ENCODE results near the gene MGAT5.

The MGAT5 gene

DNA sequence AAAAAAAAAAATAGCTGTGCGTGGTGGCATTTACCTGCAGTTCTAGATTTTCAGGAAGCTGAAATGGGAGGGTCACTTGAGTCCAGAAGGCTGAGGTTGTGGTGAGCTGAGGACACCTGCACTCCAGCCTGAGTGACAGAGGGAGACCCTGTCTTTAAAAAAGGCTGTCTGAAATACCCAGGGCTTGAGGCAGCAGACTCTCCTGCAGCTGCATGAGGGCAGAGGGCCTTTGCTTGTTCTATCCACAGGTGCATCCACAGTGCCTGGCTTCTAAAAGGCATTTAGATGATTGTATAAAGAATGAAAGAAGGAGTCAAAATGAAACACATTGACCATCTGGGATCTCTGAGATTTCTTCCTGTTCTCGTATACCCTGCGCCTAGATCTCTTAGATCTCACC is 152.9 kb downstream of the MGAT5 start:
- DNase-seq: no peak

DNA sequence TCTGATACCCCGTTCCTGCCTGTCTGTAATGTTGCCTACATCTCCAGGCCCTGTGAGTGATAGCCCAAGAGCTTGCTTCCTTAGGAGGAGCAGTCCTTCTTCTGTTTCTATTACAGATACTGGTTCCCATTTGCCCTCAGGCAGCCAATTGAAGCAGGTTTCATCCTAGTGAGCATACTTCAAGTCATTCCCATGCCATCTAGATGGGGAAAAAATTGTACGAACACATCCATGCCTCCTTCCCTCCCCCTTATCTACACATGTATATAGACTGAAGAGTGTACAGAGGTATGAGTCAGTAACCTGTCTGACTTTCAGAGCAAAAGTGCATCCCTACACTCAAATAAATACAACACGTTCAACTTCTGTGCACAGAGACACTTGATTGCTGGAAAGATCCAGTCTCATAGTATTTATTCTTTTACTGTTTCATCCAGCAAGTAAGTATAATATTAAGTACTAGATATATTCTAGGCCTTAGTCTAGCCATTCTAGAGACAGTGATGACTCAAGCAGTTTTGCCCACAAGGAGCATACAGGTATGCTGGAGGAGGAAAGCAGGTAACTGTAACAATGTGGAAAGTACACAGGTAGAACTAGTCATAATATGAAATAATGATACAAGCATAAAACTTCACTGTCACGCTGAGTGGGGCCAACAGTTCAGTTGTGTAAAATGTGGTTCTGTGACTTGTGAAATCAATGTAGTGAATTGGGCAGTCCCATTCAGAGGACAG is 153.4 kb downstream of the MGAT5 start:
- DNase-seq: no peak

DNA sequence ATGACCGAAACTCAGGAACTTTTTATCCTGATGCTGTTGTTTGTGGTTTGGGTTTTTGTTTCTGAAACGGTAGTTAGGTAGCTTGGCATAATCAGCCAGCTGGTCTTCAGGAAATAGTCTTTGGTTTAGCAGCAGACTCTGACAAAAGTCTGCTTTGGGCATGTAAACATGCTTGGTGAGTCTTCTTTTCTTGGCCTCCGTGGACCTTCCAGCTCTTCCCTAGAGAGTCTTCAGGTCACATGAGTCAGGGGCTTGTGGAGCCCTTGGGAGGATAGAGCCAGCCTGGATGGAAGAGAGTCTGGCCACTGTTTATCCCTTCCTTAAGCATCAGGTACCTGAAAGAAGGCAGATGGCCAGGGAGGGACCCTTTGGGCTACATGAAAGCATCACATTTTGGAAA is 154.5 kb downstream of the MGAT5 start:
- no peak for DNase-seq

DNA sequence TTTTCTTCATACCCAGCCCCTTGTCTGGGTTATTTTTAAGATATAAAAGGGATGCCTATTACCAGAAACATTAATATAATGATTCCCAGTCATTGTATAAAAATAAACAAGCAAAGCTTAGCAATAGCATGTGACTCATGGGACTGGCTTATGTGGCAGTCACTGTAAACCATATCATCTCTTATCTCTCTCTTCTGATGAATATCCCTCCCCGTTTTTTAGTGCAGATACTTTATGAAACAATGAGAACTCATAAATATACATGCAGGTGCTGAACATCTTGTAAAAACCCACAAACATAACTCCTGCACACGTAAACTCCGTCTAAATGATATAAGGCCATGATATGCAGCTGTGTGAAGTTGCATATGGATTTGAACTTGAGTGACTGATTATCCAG is 154.9 kb downstream of the MGAT5 start:
- DNase-seq: no peak

DNA sequence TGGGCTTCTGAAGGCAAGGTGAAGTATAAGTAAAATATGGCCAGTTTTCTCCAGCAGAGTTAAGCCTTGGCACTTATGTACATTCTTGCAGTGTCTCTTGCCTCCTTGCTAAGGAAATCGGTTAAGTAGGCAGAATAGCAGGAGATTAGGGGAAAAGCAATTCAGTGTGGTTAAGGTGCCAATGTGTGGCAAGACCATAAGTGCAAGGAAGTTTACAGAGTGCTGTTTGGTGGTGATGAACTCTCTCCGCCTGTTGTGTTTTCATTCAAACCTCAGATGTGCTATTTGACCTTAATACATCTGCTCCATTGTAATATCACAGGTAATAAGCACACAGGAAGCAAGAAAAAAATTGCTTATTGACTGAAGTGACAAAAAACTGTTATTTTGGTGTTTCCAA is 156.1 kb downstream of the MGAT5 start:
- no peak for DNase-seq

DNA sequence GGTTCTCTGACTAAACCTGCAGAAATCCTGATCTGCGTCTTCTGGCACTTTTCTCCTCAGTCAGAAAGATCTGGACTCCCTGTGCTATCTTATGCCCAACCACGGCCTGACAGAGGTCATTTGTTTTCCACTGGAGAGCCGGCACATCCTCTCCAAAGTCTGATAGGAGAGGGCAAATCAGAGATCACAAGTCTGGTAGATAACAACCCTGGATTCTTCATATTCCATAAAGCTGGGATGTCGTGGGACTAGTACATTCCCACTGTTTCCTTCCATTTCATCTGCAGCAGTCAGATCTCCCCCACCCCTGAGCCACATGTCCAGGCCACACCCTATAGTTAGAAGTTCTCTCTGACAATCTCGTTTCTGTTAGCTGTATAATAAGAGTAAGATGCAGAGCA is 157.0 kb downstream of the MGAT5 start:
- no peak for DNase-seq

DNA sequence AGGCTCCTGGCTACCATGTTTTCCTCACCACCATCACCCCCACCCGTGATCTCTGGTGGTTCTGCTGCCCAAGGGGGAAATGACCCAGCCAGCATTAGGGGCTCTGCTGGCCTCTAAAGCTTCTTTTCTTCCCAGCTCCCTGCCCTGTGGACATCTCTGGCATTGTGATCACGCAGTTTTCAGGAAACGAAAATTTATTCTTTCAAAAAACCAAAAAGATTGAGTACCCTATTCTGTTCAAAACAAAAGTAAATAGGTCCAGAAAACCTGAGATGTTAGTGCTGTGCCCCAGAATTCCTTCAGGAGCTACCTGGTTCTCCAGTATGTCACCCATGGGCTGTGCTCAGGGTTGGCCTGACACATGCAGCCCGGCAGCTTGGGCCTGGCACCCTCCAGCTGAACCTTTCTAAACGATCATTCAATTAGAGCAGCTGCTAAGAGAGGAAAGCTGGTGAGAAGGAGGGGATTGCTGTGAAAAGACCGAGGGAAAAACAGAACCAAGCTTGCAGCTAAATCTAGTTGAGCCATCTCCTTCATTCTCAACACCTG is 157.5 kb downstream of the MGAT5 start:
- no peak for DNase-seq

DNA sequence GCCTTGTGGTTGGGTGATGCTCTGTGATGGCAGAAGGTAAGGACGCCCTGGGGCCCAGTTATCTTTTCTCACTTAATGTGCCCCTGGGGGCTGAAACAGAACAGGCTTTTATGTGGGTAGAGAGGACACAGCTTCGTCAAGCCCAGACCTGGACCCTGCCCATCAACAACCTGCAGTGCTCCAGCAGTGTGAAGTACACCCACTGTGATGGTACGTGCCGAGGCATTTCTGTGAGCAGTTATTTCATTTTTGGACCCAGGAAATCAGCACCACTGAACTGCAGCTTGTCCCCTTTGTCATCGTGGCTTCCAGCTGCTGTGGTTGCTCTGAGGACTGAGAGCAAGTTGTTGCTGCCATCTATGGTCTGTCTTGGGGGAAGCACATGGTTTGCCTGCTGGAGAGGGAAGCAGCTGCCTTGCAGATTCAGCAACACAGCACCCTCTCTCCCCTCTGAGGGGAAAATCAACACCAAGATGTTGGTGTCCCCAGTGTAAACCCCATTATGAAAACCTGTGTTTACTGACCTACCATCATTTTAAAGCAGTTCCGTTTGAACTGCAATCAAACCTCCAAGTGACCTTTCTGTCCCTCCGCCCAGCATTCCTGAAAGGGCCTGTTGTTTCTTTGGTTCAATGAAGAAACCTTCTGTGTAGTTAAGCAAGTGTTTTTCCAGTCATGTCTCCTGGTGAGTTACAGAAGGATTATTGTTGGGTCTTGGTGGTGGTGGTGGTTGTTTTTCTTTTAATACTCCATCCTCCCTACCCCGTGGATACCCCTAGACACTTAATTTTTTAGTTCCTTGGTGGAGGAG is 158.2 kb downstream of the MGAT5 start:
- DNase-seq: peak; percentile 51

DNA sequence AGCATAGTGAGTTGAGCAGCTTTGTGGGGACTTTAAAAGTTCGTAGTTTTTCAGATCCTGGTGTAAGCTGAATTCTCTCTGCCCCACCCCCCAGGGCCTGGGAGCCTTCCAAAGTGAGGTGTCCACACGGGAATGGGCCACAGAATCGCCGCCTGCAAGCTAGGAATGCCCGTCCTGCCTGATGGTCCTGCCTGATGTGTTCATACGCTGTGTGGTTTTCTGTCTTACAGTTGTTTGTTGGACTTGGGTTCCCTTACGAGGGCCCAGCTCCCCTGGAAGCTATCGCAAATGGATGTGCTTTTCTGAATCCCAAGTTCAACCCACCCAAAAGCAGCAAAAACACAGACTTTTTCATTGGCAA is 158.7 kb downstream of the MGAT5 start:
- no peak for DNase-seq

DNA sequence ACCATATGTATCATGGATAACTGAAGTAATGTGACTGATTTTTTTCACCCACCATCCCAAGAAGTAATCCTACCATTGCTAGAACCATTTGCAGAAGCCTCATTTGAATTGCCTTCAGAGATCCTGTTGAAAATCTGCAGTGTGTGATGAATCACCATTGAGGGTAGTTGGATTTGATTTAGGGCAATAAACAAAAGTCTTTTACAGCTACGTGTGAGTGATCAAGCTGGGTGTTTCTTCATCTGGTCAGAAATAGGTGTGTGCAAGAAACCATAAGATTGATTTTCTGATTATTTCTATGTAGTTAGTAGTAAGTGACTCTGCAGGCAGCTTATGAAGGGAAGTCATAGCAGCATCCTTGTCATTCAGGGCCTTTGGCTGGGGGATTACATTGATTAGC is 159.6 kb downstream of the MGAT5 start:
- no peak for DNase-seq

DNA sequence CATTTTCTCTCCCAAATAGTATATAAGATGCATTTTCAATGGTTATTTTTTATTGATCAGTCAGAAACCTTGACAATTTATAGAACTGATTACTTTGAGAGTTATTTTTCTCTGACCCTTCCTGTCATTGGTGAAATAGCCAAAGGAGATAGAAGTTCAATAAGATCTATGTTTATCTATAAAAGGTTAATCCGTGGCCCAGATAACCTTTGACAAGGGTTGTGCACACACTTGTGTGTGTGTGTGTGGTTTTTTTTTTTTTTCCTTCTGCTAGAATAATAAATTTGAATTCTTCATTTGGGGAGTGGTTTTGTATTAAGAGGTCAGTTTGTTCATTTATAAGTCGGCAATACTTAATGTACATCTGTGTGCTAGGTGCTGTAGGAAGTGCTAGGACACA is 160.0 kb downstream of the MGAT5 start:
- no peak for DNase-seq

DNA sequence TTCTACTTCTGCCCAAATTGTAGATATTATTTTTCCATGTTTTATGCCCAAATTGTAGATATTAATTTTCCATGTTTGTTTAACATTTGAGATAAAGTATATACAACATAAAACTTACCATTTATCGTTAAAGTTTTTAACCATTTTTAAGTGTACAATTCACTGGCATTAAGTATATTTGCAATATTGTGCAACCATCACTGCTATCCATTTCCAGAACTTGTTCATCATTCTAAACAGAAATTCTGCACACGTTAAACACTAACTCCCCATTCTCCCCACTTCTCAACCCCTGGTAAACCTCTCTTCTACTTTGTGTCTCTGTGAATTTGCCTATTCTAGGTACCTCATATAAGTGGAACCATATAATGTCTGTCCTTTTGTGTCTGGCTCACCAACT is 162.1 kb downstream of the MGAT5 start:
- DNase-seq: no peak

DNA sequence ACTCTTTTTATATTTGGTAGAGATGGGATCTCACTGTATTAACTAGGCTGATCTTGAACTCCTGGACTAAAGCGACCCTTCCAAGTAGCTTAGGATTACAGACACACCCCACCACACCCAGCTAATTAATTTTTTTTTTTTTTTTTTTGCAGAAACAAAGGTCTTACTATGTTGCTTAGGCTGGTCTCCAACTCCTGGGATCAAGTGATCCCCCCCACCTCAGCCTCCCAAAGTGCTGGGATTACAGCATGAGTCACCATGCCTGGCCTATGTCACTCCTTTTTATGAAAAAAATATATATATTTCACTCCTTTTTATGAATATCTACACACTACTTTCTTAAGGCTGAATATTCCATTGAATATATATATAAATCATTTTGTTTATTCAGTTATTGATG is 162.8 kb downstream of the MGAT5 start:
- no peak for DNase-seq

DNA sequence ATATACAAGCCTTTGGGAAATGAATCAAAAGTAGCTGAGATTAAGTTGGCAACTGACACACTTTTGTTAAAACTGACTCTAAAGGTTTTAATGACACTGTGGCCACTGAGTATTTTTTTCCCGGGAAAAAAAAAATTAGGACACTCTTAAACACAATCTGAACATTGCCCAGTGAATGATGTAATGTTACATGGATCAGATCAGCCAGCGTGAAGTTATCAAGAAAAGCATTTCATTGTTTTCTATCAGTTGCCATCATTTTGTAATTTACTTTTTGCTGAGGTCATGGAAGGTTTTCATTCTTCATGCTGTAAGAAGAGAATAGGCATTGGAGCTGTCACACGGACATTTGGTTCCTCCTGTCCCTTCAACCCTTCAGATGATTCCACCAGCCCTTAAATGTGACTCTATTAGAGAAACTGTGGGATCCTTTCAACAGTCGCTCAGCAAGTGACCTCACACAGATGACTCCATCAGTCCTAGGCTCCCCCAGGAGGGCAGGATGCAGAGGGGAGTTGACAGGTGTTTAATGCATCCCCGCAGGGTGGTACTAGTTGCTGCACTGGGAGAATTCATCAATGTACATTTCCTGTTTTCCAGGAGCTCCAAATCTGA is 164.2 kb downstream of the MGAT5 start:
- no peak for DNase-seq

DNA sequence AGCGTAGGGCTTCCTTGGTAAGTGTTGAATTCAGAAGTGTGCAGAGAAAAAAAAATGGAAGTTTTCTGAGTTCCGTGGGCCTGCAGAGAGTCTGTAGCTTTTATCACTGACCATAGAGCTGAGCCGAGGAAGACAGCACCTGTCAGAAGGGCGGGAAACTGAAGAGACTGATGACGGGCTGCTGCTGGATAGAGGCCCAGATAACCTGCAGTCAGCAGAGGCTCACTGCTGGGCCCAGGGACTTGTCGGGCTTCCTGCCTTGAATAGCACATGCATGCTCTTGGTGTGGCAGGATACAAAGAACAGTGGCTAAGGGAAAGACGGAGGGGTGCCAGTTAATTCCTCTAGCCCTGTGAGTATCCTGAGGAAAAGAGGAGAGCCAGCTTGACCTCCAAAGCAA is 166.4 kb downstream of the MGAT5 start:
- DNase-seq: no peak

DNA sequence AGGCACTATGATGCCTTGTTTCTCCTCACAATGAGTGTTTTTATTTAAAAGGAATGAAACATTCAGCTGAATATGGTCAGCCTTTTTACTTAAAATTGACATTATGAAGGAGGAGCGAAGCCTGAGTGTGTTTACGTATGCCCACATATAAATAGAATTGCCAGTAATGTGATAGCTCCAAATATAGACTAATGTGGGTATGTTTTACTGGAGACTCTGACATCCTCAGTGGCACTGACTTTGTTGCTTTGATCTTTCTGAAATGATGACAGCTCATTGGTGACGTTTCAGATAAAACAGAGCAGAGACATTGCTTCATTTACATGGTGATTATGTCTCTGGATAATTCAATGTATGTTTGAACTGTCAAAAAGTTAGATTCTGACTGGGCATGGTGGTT is 167.0 kb downstream of the MGAT5 start:
- DNase-seq: no peak

DNA sequence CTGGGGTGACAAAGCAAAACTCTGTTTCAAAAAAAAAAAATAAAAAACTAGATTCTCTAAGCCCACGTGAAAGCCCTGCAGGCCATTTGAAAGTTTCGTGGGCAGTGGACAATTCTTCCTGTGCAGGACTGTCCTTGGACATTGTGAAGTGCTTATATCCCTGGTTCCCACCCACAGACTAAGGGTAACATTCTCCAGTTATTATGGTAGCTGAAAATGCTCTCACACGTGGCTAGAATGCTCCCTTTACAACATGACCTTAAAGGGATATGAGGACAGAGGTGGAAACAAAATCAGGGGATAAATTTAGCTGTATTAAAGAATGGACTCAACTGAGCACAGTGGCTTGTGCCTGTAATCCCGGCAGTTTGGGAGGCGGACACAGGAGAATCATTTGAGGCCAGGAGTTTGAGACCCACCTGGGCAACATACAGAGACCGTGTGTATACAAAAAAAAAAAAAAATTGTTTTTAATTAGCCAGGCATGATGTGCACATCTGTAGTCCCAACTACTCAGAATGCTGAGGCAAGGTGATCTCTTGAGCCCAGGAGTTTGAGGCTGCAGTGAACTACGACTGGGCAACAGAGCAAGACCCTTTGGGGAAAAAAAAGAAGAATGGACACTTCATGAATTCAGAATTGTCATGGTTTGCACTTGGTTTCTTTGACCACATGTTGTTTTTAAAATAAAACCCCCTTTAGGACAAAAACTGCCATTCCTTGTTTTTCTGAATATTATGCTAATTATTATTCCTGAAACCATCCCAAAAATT is 167.9 kb downstream of the MGAT5 start:
- DNase-seq: no peak

DNA sequence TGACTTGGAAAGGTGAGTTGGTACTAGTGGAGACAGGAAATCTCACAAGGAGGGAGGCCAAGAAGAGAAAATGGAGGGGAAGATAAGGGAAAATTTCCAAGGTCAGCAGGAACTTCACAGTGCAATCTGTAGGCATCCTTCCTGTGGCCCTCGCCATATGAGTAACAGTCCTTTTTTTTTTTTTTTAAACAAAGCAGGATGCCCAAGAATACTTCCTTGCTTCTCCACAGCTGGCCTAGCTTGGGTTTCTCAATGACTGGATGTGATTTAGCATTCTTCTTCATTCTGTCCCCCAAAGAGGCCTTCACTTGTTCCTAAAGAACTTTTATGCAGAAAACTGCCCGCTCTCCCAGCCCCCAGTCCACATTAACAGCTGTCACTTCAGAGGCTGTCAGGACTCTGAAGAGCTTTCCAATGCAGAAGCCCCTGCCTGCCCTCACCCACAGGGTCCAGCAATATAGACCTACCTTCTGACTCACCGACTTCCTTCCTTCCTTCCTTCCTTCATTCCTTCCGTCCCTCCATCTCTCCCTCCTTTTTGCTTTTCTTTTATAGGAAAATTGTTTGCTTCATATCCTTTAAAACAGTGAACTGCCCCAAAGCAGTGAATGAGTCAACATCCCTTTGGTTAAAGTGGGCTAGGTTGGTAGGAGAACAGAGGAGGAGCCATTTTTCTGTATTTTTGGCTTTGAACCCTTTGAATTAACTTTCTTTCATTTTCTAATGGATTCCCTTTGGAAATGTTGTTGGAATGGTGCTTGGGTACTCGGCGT is 172.0 kb downstream of the MGAT5 start:
- DNase-seq: no peak

DNA sequence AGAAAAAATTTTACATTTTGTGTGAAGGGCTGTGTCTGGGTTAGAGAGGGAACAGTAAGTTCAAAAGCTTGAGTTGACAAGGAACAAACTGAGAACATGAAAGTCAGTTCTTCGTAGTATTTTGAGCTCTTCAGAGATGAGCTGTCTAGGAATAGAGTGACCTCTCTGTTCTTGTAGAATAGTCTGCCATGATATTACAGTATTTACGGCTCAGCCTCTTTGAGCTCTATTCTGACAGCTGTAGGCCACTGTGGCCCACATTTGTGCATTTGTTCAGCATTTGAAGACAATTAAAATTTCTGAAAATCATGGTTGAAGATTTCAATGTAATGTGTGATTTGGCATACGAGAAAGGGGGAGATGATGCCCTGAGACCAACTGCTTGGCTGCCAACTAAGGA is 172.8 kb downstream of the MGAT5 start:
- DNase-seq: no peak

DNA sequence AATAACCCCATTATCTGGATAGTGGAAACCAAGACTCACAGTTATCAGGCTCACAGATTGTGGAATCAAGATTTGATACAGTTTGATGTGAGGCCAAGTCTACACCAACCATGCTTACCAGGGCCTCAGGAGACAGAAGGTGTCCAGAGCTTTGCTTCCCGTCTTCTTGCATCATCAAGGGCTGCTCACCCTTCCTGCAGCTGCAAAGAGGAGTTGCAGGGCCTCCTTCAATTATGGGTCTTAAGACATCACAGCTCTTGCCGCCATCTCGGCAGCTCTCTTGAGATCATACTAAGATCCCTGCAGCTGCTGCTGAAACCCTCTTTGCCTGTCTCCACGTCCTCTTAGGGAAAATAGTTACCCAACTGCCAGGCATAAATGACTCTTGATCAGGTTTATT is 176.0 kb downstream of the MGAT5 start:
- DNase-seq: no peak

DNA sequence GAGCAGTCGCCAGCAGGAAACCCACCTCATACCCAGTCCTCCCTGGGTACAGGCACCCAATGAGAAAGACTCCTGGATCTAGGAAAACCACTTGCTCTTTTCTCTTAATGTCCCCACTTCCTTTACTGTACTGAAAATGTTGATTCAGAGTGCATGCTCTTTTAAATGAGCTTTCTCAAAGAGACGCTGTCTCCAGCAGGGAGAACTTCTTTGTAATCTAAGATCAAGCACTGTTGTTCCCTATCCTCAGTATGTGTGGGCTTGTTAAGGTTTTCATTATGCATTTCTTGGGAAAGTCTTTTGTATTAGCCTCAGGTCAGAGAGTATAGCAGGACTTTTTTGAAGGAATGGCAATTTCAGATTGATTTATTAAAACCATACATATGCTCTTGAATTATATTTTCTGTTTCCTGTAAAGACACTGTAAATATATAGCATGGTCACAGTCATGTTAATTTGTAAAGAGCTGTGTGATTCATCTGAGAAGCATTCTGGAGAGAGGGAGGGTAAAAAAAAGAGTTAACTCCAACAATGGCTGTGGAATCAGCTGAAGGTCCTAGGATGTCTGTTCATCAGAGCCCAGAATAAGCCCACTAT is 178.1 kb downstream of the MGAT5 start:
- no peak for DNase-seq

DNA sequence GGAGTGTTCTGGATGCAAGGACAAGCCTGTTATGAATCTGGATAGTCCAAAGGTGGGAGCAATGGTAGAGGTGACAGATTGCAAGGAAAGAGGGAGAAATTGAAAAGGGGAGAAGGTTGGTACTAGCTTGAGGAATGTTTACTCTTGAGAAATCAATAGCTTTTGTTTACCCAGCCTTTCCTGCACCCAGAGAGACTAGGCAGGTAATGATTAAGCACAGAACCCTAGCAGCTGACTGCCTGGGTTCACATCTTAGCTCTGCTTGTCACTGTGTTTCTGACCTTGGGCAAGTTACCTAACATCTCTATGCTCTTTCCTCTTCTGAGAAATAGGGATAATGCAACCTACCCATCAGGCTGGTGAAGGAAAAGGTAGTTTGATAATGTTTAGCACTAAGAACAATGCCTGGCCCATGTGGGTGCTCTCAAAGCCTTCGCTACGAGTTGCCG is 178.6 kb downstream of the MGAT5 start:
- DNase-seq: no peak
